ENCODE results near the gene PKP4.
"Not testable (repeated sequence)": the region's sequence is repeated elsewhere in the genome, so short reads cannot be mapped to it uniquely, and the experiment has no call there.

The PKP4 gene

GRCh38 chr2:158456309-158457066, at the start of gene PKP4, which contains the start of gene CCDC148:
Gene PKP4 (plus strand): TSS chr2:158456952. CDS start chr2:158533185, 76,233 bp downstream.
Gene CCDC148 (minus strand): TSS chr2:158456753. CDS start chr2:158456439, 314 bp downstream.
- DNase-seq (ENCODE audit: low read depth in 2 of 2), result peak; percentile 78 to 79

GRCh38 chr2:158407031-158407430, 49.7 kb upstream of the PKP4 start:
- DNase-seq (ENCODE audit: low read depth in 2 of 2), result no peak

GRCh38 chr2:158410132-158410531, 46.6 kb upstream of the PKP4 start:
- no peak for DNase-seq (ENCODE audit: low read depth in 2 of 2)

GRCh38 chr2:158411748-158412147, 45.0 kb upstream of the PKP4 start:
- DNase-seq (ENCODE audit: low read depth in 2 of 2), result no peak

- no peak for DNase-seq (ENCODE audit: low read depth in 2 of 2)
Measured at GRCh38 chr2:158412206-158412605, 44.5 kb upstream of the PKP4 start.

- DNase-seq (ENCODE audit: low read depth in 2 of 2), result no peak
Measured at GRCh38 chr2:158413581-158413980, 43.2 kb upstream of the PKP4 start.

GRCh38 chr2:158414538-158414937, 42.2 kb upstream of the PKP4 start:
- DNase-seq (ENCODE audit: low read depth in 2 of 2), result no peak

GRCh38 chr2:158432117-158432516, 24.6 kb upstream of the PKP4 start:
- DNase-seq (ENCODE audit: low read depth in 2 of 2), result no peak

GRCh38 chr2:158433716-158434115, 23.0 kb upstream of the PKP4 start:
- not testable (repeated sequence) for DNase-seq (ENCODE audit: low read depth in 2 of 2)

- not testable (repeated sequence) for DNase-seq (ENCODE audit: low read depth in 2 of 2)
Measured at GRCh38 chr2:158439062-158439461, 17.7 kb upstream of the PKP4 start.

- DNase-seq (ENCODE audit: low read depth in 2 of 2), result no peak
Measured at GRCh38 chr2:158443606-158444005, 13.1 kb upstream of the PKP4 start.

GRCh38 chr2:158457092-158457825, 507 bp downstream of the PKP4 start:
- peak; percentile 13 for DNase-seq (ENCODE audit: low read depth in 2 of 2)

- DNase-seq (ENCODE audit: low read depth in 2 of 2), result peak; percentile 14 to 21
Measured at GRCh38 chr2:158457826-158458616, 1.3 kb downstream of the PKP4 start.

GRCh38 chr2:158458617-158458920, 1.8 kb downstream of the PKP4 start:
- no peak for DNase-seq (ENCODE audit: low read depth in 2 of 2)

- no peak for DNase-seq (ENCODE audit: low read depth in 2 of 2)
Measured at GRCh38 chr2:158459161-158460003, 2.6 kb downstream of the PKP4 start.

GRCh38 chr2:158460632-158461297, 4.0 kb downstream of the PKP4 start:
- DNase-seq (ENCODE audit: low read depth in 2 of 2), result no peak

GRCh38 chr2:158463496-158464095, 6.8 kb downstream of the PKP4 start:
- no peak for DNase-seq (ENCODE audit: low read depth in 2 of 2)

GRCh38 chr2:158464426-158465281, 7.9 kb downstream of the PKP4 start:
- DNase-seq (ENCODE audit: low read depth in 2 of 2), result no peak

GRCh38 chr2:158467248-158467647, 10.5 kb downstream of the PKP4 start:
- DNase-seq (ENCODE audit: low read depth in 2 of 2), result no peak
